Gastroesophageal sphincter (tissue), 3 donors: ENCODE measurements around the gene MRPL58.
"Not testable (repeated sequence)": the region's sequence is repeated elsewhere in the genome, so short reads cannot be mapped to it uniquely, and the experiment has no call there.

ENCODE experiments used
- CTCF ChIP-seq, 4 experiments: fragments of 200-600 bp in 2 of 4; fragments of 450-650 bp in 2 of 4; sonication (generic) in 1 of 4; IDR thresholded peaks; one replicate each; pipeline ENCODE4 v1.5.1; 2017 to 2019; ENCODE audit warnings: antibody characterized with exemption in 4 of 4, mild to moderate bottlenecking in 2 of 4, moderate library complexity in 2 of 4
- POLR2A ChIP-seq, 2 donors: fragments of 450-650 bp; IDR thresholded peaks; one replicate each; pipeline ENCODE4 v1.6.1; 2017; ENCODE audit warnings: antibody characterized with exemption in 2 of 2, mild to moderate bottlenecking in 2 of 2, moderate library complexity in 1 of 2
- POLR2AphosphoS5 ChIP-seq: sonication (generic); formaldehyde crosslinking; IDR thresholded peaks from one replicate; pipeline ENCODE4 v1.6.1; 2017; ENCODE audit warnings: antibody characterized with exemption

DNA sequence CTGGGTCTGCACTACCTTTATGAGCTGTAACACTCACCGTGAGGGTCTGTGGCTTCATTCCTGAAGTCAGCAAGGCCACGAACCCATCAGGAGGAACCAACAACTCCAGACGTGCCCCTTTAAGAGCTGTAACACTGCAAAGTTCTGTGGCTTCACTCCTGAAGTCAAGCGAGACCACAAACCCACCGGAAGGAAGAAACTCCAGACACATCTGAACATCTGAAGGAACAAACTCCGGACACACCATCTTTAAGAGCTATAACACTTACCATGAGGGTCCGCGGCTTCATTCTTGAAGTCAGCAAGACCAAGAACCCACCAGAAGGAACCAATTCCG is 12.9 kb downstream of the MRPL58 start:
- not testable (repeated sequence) for TF ChIP-seq CTCF (IDR thresholded peaks at IDR 0.05); POLR2AphosphoS5; POLR2A (IDR thresholded peaks at IDR 0.05)
